HepG2 (cell line): ENCODE measurements around the gene ZFPM1. TPM values are rescaled to one million over a fixed set of nuclear protein-coding genes. Genes with fewer than 3 reads are reported as not detected.

Experiments used
- ATAC-seq: fragments of 200-7000 bp; cut with Tn5 transposase; 3 replicates; pipeline ENCODE4 v1.9.1; 2020; ENCODE audit warnings: mild to moderate bottlenecking, moderate library complexity
- BruUV-seq: library from RNA; stranded (reverse); fragments of 400-500 nt; replicated peaks from 2 replicates; lab custom pipeline; 2021; lab: Mats Ljungman, UMichigan
- CTCF ChIA-PET: fragments of 300-600 bp; formaldehyde crosslinking; extraction: SDS; loops from one replicate; lab custom pipeline; 2021; ENCODE audit warnings: low total read pairs, inconsistent platforms, low intra/inter-chr PET ratio; lab: Yijun Ruan, JAX
- POLR2A ChIA-PET: fragments of 350-600 bp; sonication (Branson Sonifier 250); formaldehyde crosslinking; loops from one replicate; lab custom pipeline; 2020; ENCODE audit warnings: antibody characterized with exemption, inconsistent platforms; lab: Yijun Ruan, JAX
- DNase-seq: peaks from one replicate; pipeline ENCODE4 v3.0.0-alpha.2; 2015; ENCODE audit warnings: low spot score
- FAIRE-seq: peaks from 3 replicates; lab custom pipeline; 2011; peaks lifted over from hg19 to GRCh38; lab: Jason Lieb, UNC
- H2AFZ ChIP-seq: one replicate; pipeline ENCODE4 v1.6.1; 2011; ENCODE audit warnings: low read length, inconsistent platforms
- H3K27ac ChIP-seq: fragments of 300-600 bp; 3 replicates; pipeline ENCODE4 v1.8.0; 2011; ENCODE audit warnings: mixed run types, mild to moderate bottlenecking, mixed read lengths, low read length, inconsistent platforms; ENCODE audit not compliant: insufficient read depth; ENCODE audit errors: extremely low read length
- H3K27me3 ChIP-seq, 2 experiments: fragments of 200-600 bp in 1 of 2; 2 replicates in 1 of 2; 3 replicates in 1 of 2; pipeline versions ENCODE4 v1.6.0 to v1.8.0; 2011; ENCODE audit warnings: low read length in 2 of 2, mild to moderate bottlenecking in 2 of 2, moderate library complexity in 2 of 2, inconsistent platforms in 1 of 2; ENCODE audit not compliant: insufficient read depth in 2 of 2, control insufficient read depth in 1 of 2
- H3K36me3 ChIP-seq, 2 experiments: fragments of 200-600 bp in 1 of 2; replicated peaks in 1 of 2; 2 replicates in 1 of 2; 3 replicates in 1 of 2; pipeline versions ENCODE4 v1.5.1 to v1.8.0; 2011; ENCODE audit warnings: low read length in 2 of 2, inconsistent platforms in 1 of 2; ENCODE audit not compliant: insufficient read depth in 2 of 2, control insufficient read depth in 1 of 2
- H3K4me1 ChIP-seq: 2 replicates; pipeline ENCODE4 v1.5.1; 2012; ENCODE audit warnings: low read length, inconsistent platforms; ENCODE audit not compliant: insufficient read depth
- H3K4me2 ChIP-seq: 2 replicates; pipeline ENCODE4 v1.6.0; 2011; ENCODE audit warnings: low read depth, low read length, inconsistent platforms
- H3K4me3 ChIP-seq, 3 experiments: fragments of 200-600 bp in 1 of 3; sonication (generic), shearing (Covaris generic) in 1 of 3; replicated peaks in 1 of 3; 2 replicates each; pipeline ENCODE4 v1.5.1; 2011 to 2016; ENCODE audit warnings: low read length in 3 of 3, inconsistent platforms in 2 of 3, low read depth in 2 of 3, mild to moderate bottlenecking in 2 of 3, control low read depth in 1 of 3, mixed read lengths in 1 of 3; ENCODE audit not compliant: insufficient read depth in 1 of 3
- H3K79me2 ChIP-seq: one replicate; pipeline ENCODE4 v1.6.1; 2011; ENCODE audit warnings: low read length, inconsistent platforms; ENCODE audit not compliant: insufficient read depth
- H3K9ac ChIP-seq: 2 replicates; pipeline ENCODE4 v1.6.0; 2011; ENCODE audit warnings: mild to moderate bottlenecking, low read depth, low read length, inconsistent platforms; ENCODE audit not compliant: insufficient read depth
- H3K9me3 ChIP-seq: 2 replicates; pipeline ENCODE4 v1.5.1; 2012; ENCODE audit warnings: mild to moderate bottlenecking, low read length
- H4K20me1 ChIP-seq: 2 replicates; pipeline ENCODE4 v1.6.0; 2011; ENCODE audit warnings: inconsistent platforms, mild to moderate bottlenecking, low read length, moderate library complexity; ENCODE audit not compliant: insufficient read depth
- ESRRA ChIP-seq: sonication (generic); formaldehyde crosslinking; IDR thresholded peaks from 2 replicates; pipeline ENCODE4 v1.5.1; 2020; ENCODE audit warnings: mild to moderate bottlenecking, low read depth, missing genetic modification reagents
- HDAC2 ChIP-seq: sonication (generic); formaldehyde crosslinking; IDR thresholded peaks from 2 replicates; pipeline ENCODE4 v1.4.0; 2020; ENCODE audit warnings: missing genetic modification reagents
- KMT2B ChIP-seq: IDR thresholded peaks from 2 replicates; pipeline ENCODE4 v1.6.1; 2016; ENCODE audit warnings: missing genetic modification reagents, missing compliant biosample characterization
- MTA3 ChIP-seq: sonication (generic); formaldehyde crosslinking; IDR thresholded peaks from 2 replicates; pipeline ENCODE4 v1.4.0; 2020; ENCODE audit warnings: missing genetic modification reagents
- PTBP1 ChIP-seq: fragments of 200-400 bp; formaldehyde crosslinking; IDR thresholded peaks from 2 replicates; pipeline ENCODE4 v1.6.1; 2018; ENCODE audit warnings: low read length, low read depth; ENCODE audit not compliant: poor library complexity, severe bottlenecking
- ZFP36L1 ChIP-seq: sonication (generic); formaldehyde crosslinking; IDR thresholded peaks from 2 replicates; pipeline ENCODE4 v1.8.0; 2022; ENCODE audit warnings: mild to moderate bottlenecking, missing genetic modification reagents, moderate library complexity
- ZNF10 ChIP-seq: sonication (generic); formaldehyde crosslinking; IDR thresholded peaks from 2 replicates; pipeline ENCODE4 v1.4.0; 2020; ENCODE audit warnings: mild to moderate bottlenecking, low read depth, missing genetic modification reagents, borderline replicate concordance
- ZNF354B ChIP-seq: sonication (generic); formaldehyde crosslinking; IDR thresholded peaks from 2 replicates; pipeline ENCODE4 v1.8.0; 2022; ENCODE audit warnings: mild to moderate bottlenecking, missing genetic modification reagents
- ZNF569 ChIP-seq: sonication (generic); formaldehyde crosslinking; IDR thresholded peaks from 2 replicates; pipeline ENCODE4 v1.5.0; 2020; ENCODE audit warnings: mild to moderate bottlenecking, missing genetic modification reagents, moderate library complexity, borderline replicate concordance
- WGBS: methylation state at CpG from one replicate; pipeline ENCODE4 v1.1.6; 2017; ENCODE audit warnings: low lambda C conversion rate; 5-methylcytosine and 5-hydroxymethylcytosine counted together
- in situ Hi-C: cut with HindIII; loops from 2 replicates; pipeline ENCODE4 v1.10.0; 2017; ENCODE audit warnings: low pct_unique_long_range_greater_than_20kb; ENCODE audit not compliant: extremely low pct_ligation_motif_present
- intact Hi-C: fragments of 100-400 bp; cut with micrococcal nuclease; formaldehyde crosslinking; loops from one replicate; pipeline ENCODE4 v1.10.0; 2022; ENCODE audit not compliant: unreplicated experiment
- polyA plus RNA-seq, 8 experiments: library from polyadenylated mRNA; depleted of rRNA in 3 of 8; stranded (reverse) in 7 of 8; unstranded in 1 of 8; fragments of >200 nt; fragmentation: Illumina TruSeq in 4 of 8; extraction: Trizol in 4 of 8; gene quantifications; 2 replicates each; pipeline versions ENCODE4 v1.2.1 to v1.2.3, GENCODE V29; 2011 to 2016; ENCODE audit warnings: low read depth in 4 of 8, missing spikeins in 1 of 8, mixed read lengths in 1 of 8; ENCODE audit not compliant: insufficient read depth in 1 of 8
- total RNA-seq, 5 experiments: library from RNA; depleted of rRNA; stranded (reverse); fragments of >200 nt; fragmentation: Illumina TruSeq; extraction: Trizol; gene quantifications; 2 replicates each; pipeline ENCODE4 v1.2.3, GENCODE V29; 2016; ENCODE audit warnings: low read depth in 1 of 5
- TF ChIP-seq, protein P1 (sequence below): sonication (generic); formaldehyde crosslinking; conservative IDR thresholded peaks from 2 replicates; pipeline ENCODE4 v1.4.0; 2020; ENCODE audit warnings: missing genetic modification reagents
- TF ChIP-seq, protein P2 (sequence below): sonication (generic); formaldehyde crosslinking; IDR thresholded peaks from 2 replicates; pipeline ENCODE4 v1.5.0; 2020; ENCODE audit warnings: missing genetic modification reagents, mild to moderate bottlenecking, borderline replicate concordance
- TF ChIP-seq, protein P3 (sequence below): IDR thresholded peaks from 2 replicates; pipeline ENCODE4 v1.6.1; 2012; ENCODE audit warnings: low read length, improper control_type of control experiment
- TF ChIP-seq, protein P4 (sequence below): sonication (generic); formaldehyde crosslinking; IDR thresholded peaks from 2 replicates; pipeline ENCODE4 v1.5.0; 2020; ENCODE audit warnings: mild to moderate bottlenecking, missing genetic modification reagents
- TF ChIP-seq, protein P5 (sequence below): sonication (generic); formaldehyde crosslinking; IDR thresholded peaks from 2 replicates; pipeline ENCODE4 v1.5.0; 2020; ENCODE audit warnings: missing genetic modification reagents

The ZFPM1 gene
- total and polyA plus RNA-seq, 2 of the 13 experiments (the other 11 are each of a cell fraction or from before 2014, with no cell fraction given), result 1.3 to 3.8 TPM

DNA sequence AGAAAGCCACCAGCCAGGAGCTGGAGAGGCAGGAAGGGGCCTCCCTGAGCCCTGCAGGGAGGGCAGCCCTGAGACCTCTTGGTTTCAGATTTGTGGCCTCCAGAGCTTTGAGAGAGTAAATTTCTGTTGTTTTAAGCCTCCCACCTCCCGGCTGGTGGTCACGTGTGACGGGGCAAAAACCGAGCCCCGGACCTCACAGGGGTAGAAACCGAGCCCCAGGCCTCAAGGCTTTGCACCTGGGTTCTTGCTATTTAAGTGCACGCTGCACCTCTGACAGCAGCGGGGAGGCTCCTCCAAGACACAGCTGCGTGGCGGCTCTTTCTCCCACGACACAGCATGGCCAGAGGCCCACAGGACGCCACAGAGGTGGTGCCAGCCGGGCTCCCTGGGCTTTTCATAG, 99.7 kb downstream of the ZFPM1 start:
- no peak for DNase-seq
- no peak overlapping the region for H3K4me2 ChIP-seq
- H2AFZ ChIP-seq, result no peak overlapping the region
- intact Hi-C loops (no loop called here), in situ Hi-C loops (no loop called here)
- H3K27me3 ChIP-seq, result peaks cover 30 to 79% of the 10 kb centered on the region in 2 experiments; a peak in 4 of 5 replicates
- ChIA-PET POLR2A (no interaction called here), CTCF (no interaction called here)
- no TSS peak for BruUV-seq
- no peak overlapping the region for H3K27ac ChIP-seq
- no peaks in the 10 kb centered on the region for H4K20me1 ChIP-seq
- no peaks in the 10 kb centered on the region for H3K79me2 ChIP-seq
- H3K4me3 ChIP-seq, result no peak overlapping the region
- FAIRE-seq, result no peak
- no peak for ATAC-seq
- H3K9me3 ChIP-seq, result no peaks in the 10 kb centered on the region
- peaks cover 17% of the 10 kb centered on the region for H3K4me1 ChIP-seq
- no peaks in the 10 kb centered on the region for H3K36me3 ChIP-seq
- H3K9ac ChIP-seq, result no peak overlapping the region
- WGBS, result 33% methylated on average over 1 of the region's 13 CpGs
- TF ChIP-seq, protein P1, sequence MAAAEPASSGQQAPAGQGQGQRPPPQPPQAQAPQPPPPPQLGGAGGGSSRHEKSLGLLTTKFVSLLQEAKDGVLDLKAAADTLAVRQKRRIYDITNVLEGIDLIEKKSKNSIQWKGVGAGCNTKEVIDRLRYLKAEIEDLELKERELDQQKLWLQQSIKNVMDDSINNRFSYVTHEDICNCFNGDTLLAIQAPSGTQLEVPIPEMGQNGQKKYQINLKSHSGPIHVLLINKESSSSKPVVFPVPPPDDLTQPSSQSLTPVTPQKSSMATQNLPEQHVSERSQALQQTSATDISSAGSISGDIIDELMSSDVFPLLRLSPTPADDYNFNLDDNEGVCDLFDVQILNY (CRISPR knock-in tag), result no peak
- TF ChIP-seq MTA3 (CRISPR knock-in tag) (no peak), ZFP36L1 (CRISPR knock-in tag) (no peak), PTBP1 (no peak), ZNF354B (CRISPR knock-in tag) (no peak), HDAC2 (CRISPR knock-in tag) (no peak), ZNF569 (CRISPR knock-in tag) (no peak), ZNF10 (no peak), KMT2B (CRISPR knock-in tag) (no peak), ESRRA (CRISPR knock-in tag) (no peak)
- TF ChIP-seq, protein P2, sequence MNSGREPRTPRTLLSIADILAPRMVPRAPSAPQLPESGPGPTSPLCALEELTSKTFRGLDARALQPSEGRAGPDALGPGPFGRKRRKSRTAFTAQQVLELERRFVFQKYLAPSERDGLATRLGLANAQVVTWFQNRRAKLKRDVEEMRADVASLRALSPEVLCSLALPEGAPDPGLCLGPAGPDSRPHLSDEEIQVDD (CRISPR knock-in tag), result no peak
- TF ChIP-seq, protein P3, sequence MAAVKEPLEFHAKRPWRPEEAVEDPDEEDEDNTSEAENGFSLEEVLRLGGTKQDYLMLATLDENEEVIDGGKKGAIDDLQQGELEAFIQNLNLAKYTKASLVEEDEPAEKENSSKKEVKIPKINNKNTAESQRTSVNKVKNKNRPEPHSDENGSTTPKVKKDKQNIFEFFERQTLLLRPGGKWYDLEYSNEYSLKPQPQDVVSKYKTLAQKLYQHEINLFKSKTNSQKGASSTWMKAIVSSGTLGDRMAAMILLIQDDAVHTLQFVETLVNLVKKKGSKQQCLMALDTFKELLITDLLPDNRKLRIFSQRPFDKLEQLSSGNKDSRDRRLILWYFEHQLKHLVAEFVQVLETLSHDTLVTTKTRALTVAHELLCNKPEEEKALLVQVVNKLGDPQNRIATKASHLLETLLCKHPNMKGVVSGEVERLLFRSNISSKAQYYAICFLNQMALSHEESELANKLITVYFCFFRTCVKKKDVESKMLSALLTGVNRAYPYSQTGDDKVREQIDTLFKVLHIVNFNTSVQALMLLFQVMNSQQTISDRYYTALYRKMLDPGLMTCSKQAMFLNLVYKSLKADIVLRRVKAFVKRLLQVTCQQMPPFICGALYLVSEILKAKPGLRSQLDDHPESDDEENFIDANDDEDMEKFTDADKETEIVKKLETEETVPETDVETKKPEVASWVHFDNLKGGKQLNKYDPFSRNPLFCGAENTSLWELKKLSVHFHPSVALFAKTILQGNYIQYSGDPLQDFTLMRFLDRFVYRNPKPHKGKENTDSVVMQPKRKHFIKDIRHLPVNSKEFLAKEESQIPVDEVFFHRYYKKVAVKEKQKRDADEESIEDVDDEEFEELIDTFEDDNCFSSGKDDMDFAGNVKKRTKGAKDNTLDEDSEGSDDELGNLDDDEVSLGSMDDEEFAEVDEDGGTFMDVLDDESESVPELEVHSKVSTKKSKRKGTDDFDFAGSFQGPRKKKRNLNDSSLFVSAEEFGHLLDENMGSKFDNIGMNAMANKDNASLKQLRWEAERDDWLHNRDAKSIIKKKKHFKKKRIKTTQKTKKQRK, result no peak
- TF ChIP-seq, protein P4, sequence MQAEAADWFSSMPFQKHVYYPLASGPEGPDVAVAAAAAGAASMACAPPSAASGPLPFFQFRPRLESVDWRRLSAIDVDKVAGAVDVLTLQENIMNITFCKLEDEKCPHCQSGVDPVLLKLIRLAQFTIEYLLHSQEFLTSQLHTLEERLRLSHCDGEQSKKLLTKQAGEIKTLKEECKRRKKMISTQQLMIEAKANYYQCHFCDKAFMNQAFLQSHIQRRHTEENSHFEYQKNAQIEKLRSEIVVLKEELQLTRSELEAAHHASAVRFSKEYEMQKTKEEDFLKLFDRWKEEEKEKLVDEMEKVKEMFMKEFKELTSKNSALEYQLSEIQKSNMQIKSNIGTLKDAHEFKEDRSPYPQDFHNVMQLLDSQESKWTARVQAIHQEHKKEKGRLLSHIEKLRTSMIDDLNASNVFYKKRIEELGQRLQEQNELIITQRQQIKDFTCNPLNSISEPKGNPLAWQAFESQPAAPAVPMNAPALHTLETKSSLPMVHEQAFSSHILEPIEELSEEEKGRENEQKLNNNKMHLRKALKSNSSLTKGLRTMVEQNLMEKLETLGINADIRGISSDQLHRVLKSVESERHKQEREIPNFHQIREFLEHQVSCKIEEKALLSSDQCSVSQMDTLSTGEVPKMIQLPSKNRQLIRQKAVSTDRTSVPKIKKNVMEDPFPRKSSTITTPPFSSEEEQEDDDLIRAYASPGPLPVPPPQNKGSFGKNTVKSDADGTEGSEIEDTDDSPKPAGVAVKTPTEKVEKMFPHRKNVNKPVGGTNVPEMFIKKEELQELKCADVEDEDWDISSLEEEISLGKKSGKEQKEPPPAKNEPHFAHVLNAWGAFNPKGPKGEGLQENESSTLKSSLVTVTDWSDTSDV (CRISPR knock-in tag), result no peak
- TF ChIP-seq, protein P5, sequence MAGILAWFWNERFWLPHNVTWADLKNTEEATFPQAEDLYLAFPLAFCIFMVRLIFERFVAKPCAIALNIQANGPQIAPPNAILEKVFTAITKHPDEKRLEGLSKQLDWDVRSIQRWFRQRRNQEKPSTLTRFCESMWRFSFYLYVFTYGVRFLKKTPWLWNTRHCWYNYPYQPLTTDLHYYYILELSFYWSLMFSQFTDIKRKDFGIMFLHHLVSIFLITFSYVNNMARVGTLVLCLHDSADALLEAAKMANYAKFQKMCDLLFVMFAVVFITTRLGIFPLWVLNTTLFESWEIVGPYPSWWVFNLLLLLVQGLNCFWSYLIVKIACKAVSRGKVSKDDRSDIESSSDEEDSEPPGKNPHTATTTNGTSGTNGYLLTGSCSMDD (CRISPR knock-in tag), result no peak
